SK-N-SH (cell line): Measurements from ENCODE around the gene SNX5. TPM values are rescaled to one million over a fixed set of nuclear protein-coding genes. Genes with fewer than 3 reads are reported as not detected.

ENCODE experiments used
- CTCF ChIA-PET: fragments of 300-600, 350-600 bp; formaldehyde crosslinking; extraction: SDS; loops from one replicate; lab custom pipeline; 2021; lab: Yijun Ruan, JAX
- POLR2A ChIA-PET: fragments of 350-600 bp; sonication (Branson Sonifier 250); formaldehyde crosslinking; extraction: SDS; loops from one replicate; lab custom pipeline; 2020; ENCODE audit warnings: antibody characterized with exemption, inconsistent platforms; lab: Yijun Ruan, JAX
- DNase-seq: peaks from one replicate; pipeline ENCODE4 v3.0.0; 2012
- H2AFZ ChIP-seq: fragments of 200-600 bp; sonication (generic); 2 replicates; pipeline ENCODE4 v1.8.1; 2016; ENCODE audit warnings: antibody characterized with exemption, mild to moderate bottlenecking, low read depth
- H3F3A ChIP-seq: fragments of 200-600 bp; sonication (generic); replicated peaks from 2 replicates; pipeline ENCODE3; 2016; ENCODE audit warnings: antibody characterized with exemption, mild to moderate bottlenecking; ENCODE audit not compliant: insufficient read depth
- H3K27ac ChIP-seq, 2 experiments: fragments of 200-500 bp in 1 of 2; fragments of 200-600 bp in 1 of 2; sonication (Bioruptor generic) in 1 of 2; sonication (generic), shearing (Covaris generic) in 1 of 2; 2 replicates each; pipeline versions ENCODE4 v1.5.1 to v1.6.1; 2014 to 2016; ENCODE audit warnings: low read depth in 2 of 2, inconsistent platforms in 1 of 2, low read length in 1 of 2, mild to moderate bottlenecking in 1 of 2, mixed read lengths in 1 of 2
- H3K27me3 ChIP-seq: fragments of 200-600 bp; sonication (generic), shearing (Covaris generic); 2 replicates; pipeline ENCODE4 v1.6.1; 2016; ENCODE audit warnings: mixed run types; ENCODE audit not compliant: insufficient read depth
- H3K36me3 ChIP-seq, 2 experiments: fragments of 200-500 bp in 1 of 2; fragments of 200-600 bp in 1 of 2; sonication (Bioruptor generic) in 1 of 2; sonication (generic) in 1 of 2; replicated peaks in 1 of 2; 2 replicates each; pipeline versions ENCODE3 to v1.5.1; 2014 to 2016; ENCODE audit warnings: low read length in 1 of 2, mild to moderate bottlenecking in 1 of 2; ENCODE audit not compliant: insufficient read depth in 2 of 2, control insufficient read depth in 1 of 2
- H3K4me1 ChIP-seq, 2 experiments: fragments of 200-500 bp in 1 of 2; fragments of 200-600 bp in 1 of 2; sonication (Bioruptor generic) in 1 of 2; sonication (generic), shearing (Covaris generic) in 1 of 2; 2 replicates each; pipeline versions ENCODE4 v1.5.1 to v1.6.1; 2014 to 2016; ENCODE audit warnings: low read depth in 1 of 2, low read length in 1 of 2, mixed run types in 1 of 2; ENCODE audit not compliant: insufficient read depth in 2 of 2, control insufficient read depth in 1 of 2
- H3K4me2 ChIP-seq: fragments of 200-600 bp; sonication (generic), shearing (Covaris generic); 2 replicates; pipeline ENCODE4 v1.6.1; 2017; ENCODE audit warnings: mixed run types
- H3K4me3 ChIP-seq, 2 experiments: fragments of 200-500 bp in 1 of 2; fragments of 200-600 bp in 1 of 2; sonication (Bioruptor generic) in 1 of 2; sonication (generic), shearing (Covaris generic) in 1 of 2; 2 replicates each; pipeline versions ENCODE4 v1.5.1 to v1.8.1; 2014 to 2016; ENCODE audit warnings: low read depth in 2 of 2, inconsistent platforms in 1 of 2, low read length in 1 of 2, mild to moderate bottlenecking in 1 of 2, mixed read lengths in 1 of 2, moderate library complexity in 1 of 2
- H3K79me2 ChIP-seq: fragments of 200-600 bp; sonication (generic); 2 replicates; pipeline ENCODE4 v1.8.1; 2017; ENCODE audit warnings: mild to moderate bottlenecking; ENCODE audit not compliant: insufficient read depth
- H3K9ac ChIP-seq: fragments of 200-600 bp; sonication (generic); 2 replicates; pipeline ENCODE4 v1.6.1; 2017; ENCODE audit warnings: mixed run types
- H3K9me2 ChIP-seq: fragments of 200-600 bp; sonication (generic); 2 replicates; pipeline ENCODE4 v1.6.1; 2017; ENCODE audit warnings: mixed run types
- H3K9me3 ChIP-seq: fragments of 200-600 bp; sonication (generic); 2 replicates; pipeline ENCODE4 v1.6.1; 2017; ENCODE audit warnings: mixed run types, mild to moderate bottlenecking, moderate library complexity
- H4K20me1 ChIP-seq: fragments of 200-600 bp; sonication (generic); 2 replicates; pipeline ENCODE4 v1.6.1; 2017; ENCODE audit warnings: mild to moderate bottlenecking, mixed run types; ENCODE audit not compliant: insufficient read depth
- ELF1 ChIP-seq: IDR thresholded peaks from 2 replicates; pipeline ENCODE4 v1.4.0; 2012
- FOXJ3 ChIP-seq: sonication (generic); formaldehyde crosslinking; IDR thresholded peaks from 2 replicates; pipeline ENCODE4 v1.5.1; 2020; ENCODE audit warnings: mild to moderate bottlenecking, missing genetic modification reagents
- FOXM1 ChIP-seq: IDR thresholded peaks from 2 replicates; pipeline ENCODE4 v1.4.0; 2012; ENCODE audit warnings: low read depth, mild to moderate bottlenecking
- GABPA ChIP-seq: IDR thresholded peaks from 2 replicates; pipeline ENCODE4 v1.4.0; 2012; ENCODE audit warnings: low read depth, mild to moderate bottlenecking
- GATA2 ChIP-seq: sonication (generic); formaldehyde crosslinking; IDR thresholded peaks from 2 replicates; pipeline ENCODE4 v1.5.0; 2020; ENCODE audit warnings: mild to moderate bottlenecking, missing genetic modification reagents
- NFIC ChIP-seq: IDR thresholded peaks from 2 replicates; pipeline ENCODE4 v1.4.0; 2012; ENCODE audit warnings: borderline replicate concordance
- NRF1 ChIP-seq: IDR thresholded peaks from 2 replicates; pipeline ENCODE4 v1.6.1; 2012; ENCODE audit warnings: low read depth, mild to moderate bottlenecking, low read length
- PBX3 ChIP-seq: IDR thresholded peaks from 2 replicates; pipeline ENCODE4; 2012
- RAD21 ChIP-seq: IDR thresholded peaks from 2 replicates; pipeline ENCODE4 v1.6.1; 2012; ENCODE audit warnings: mild to moderate bottlenecking, low read length
- REST ChIP-seq: IDR thresholded peaks from 2 replicates; pipeline ENCODE4 v1.6.1; 2012; ENCODE audit warnings: mild to moderate bottlenecking, low read depth, low read length, moderate library complexity
- SMC3 ChIP-seq: IDR thresholded peaks from 2 replicates; pipeline ENCODE4 v1.6.1; 2012; ENCODE audit warnings: low read depth, low read length, improper control_type of control experiment
- USF2 ChIP-seq: fragments of 150-350 bp; IDR thresholded peaks from 2 replicates; pipeline ENCODE4 v1.6.1; 2017; ENCODE audit warnings: antibody characterized with exemption, low read length, low read depth, borderline replicate concordance
- WGBS: methylation state at CpG from one replicate; pipeline ENCODE4 v1.1.6; 2017; ENCODE audit warnings: low lambda C conversion rate; 5-methylcytosine and 5-hydroxymethylcytosine counted together
- polyA plus RNA-seq, 3 experiments: library from polyadenylated mRNA; depleted of rRNA; stranded (reverse); fragments of >200 nt; gene quantifications; 2 replicates each; pipeline ENCODE4 v1.2.3, GENCODE V29; 2012
- TF ChIP-seq, protein P1 (sequence below): fragments of 200-600 bp; sonication (generic); IDR thresholded peaks from 2 replicates; pipeline ENCODE4 v1.6.1; 2017; ENCODE audit warnings: antibody characterized with exemption, mild to moderate bottlenecking, moderate library complexity
- TF ChIP-seq, protein P2 (sequence below): fragments of 150-350 bp; IDR thresholded peaks from 2 replicates; pipeline ENCODE4 v1.6.1; 2016; ENCODE audit warnings: mild to moderate bottlenecking, low read depth, low read length

SNX5 gene
- polyA plus RNA-seq, 1 of the 3 experiments (the other 2 are of a cell fraction) = 76.2 TPM

- no peaks in the 10 kb centered on the region for H3K27me3 ChIP-seq
- CTCF ChIA-PET = no interaction called here
- H3K9me3 ChIP-seq = no peaks in the 10 kb centered on the region
- TF ChIP-seq, protein P1, sequence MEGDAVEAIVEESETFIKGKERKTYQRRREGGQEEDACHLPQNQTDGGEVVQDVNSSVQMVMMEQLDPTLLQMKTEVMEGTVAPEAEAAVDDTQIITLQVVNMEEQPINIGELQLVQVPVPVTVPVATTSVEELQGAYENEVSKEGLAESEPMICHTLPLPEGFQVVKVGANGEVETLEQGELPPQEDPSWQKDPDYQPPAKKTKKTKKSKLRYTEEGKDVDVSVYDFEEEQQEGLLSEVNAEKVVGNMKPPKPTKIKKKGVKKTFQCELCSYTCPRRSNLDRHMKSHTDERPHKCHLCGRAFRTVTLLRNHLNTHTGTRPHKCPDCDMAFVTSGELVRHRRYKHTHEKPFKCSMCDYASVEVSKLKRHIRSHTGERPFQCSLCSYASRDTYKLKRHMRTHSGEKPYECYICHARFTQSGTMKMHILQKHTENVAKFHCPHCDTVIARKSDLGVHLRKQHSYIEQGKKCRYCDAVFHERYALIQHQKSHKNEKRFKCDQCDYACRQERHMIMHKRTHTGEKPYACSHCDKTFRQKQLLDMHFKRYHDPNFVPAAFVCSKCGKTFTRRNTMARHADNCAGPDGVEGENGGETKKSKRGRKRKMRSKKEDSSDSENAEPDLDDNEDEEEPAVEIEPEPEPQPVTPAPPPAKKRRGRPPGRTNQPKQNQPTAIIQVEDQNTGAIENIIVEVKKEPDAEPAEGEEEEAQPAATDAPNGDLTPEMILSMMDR = no peak
- no peak for TF ChIP-seq GABPA
- no peak for TF ChIP-seq SMC3
- no peak for TF ChIP-seq NRF1
- TF ChIP-seq GATA2 = no peak
- TF ChIP-seq USF2 = no peak
- TF ChIP-seq, protein P2, sequence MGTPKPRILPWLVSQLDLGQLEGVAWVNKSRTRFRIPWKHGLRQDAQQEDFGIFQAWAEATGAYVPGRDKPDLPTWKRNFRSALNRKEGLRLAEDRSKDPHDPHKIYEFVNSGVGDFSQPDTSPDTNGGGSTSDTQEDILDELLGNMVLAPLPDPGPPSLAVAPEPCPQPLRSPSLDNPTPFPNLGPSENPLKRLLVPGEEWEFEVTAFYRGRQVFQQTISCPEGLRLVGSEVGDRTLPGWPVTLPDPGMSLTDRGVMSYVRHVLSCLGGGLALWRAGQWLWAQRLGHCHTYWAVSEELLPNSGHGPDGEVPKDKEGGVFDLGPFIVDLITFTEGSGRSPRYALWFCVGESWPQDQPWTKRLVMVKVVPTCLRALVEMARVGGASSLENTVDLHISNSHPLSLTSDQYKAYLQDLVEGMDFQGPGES = no peak
- no peak for TF ChIP-seq FOXJ3 (CRISPR knock-in tag)
- no peak for TF ChIP-seq FOXM1
- no peak for TF ChIP-seq PBX3
- TF ChIP-seq RAD21 = no peak
- no peak for TF ChIP-seq NFIC
- TF ChIP-seq REST = no peak
- TF ChIP-seq ELF1 = no peak
- TF ChIP-seq, all 33 proteins: peak for 0
- 94% methylated on average over 6 of the region's 6 CpGs for WGBS
- H3K9me2 ChIP-seq = no peaks in the 10 kb centered on the region
- H4K20me1 ChIP-seq = no peaks in the 10 kb centered on the region
- POLR2A ChIA-PET = interaction anchor here (0.7 kb wide), 1 partner anchor 313 kb away, joined by 4 read pairs; no protein-coding TSS in a partner anchor
- H3K4me1 ChIP-seq = peaks cover 0 to 4% of the 10 kb centered on the region in 2 experiments; a peak in 1 of 4 replicates
- peaks cover 13% of the 10 kb centered on the region; the same call in 1 of the 2 replicates for H3K79me2 ChIP-seq
- peaks cover 5 to 14% of the 10 kb centered on the region in 2 experiments for H3K36me3 ChIP-seq
- H3K9ac ChIP-seq = no peak overlapping the region
- H3K27ac ChIP-seq = no peak overlapping the region
- H3K4me2 ChIP-seq = no peak overlapping the region
- peaks cover 3% of the 10 kb centered on the region for H3F3A ChIP-seq
- no peak for DNase-seq
- H2AFZ ChIP-seq = no peak overlapping the region
- H3K4me3 ChIP-seq = no peak overlapping the region
These were observed 23.6 kb upstream of the SNX5 start for GRCh38 chr20:17992224-17992637.
